Renal pelvis (tissue), 4 donors: Measurements from ENCODE around the gene PRKAG2. TPM values are rescaled to one million over a fixed set of nuclear protein-coding genes. Genes with fewer than 3 reads are reported as not detected.

ENCODE experiments used
- DNase-seq: peaks from one replicate; pipeline ENCODE4 v3.0.0-alpha.2; 2013
- polyA plus RNA-seq, 3 donors: library from polyadenylated mRNA; unstranded; fragments of 120-200 nt; gene quantifications; one replicate each; pipeline ENCODE4 v1.2.1, GENCODE V29; 2013; ENCODE audit not compliant: insufficient read length in 3 of 3

Gene PRKAG2
- polyA plus RNA-seq, 3 donors, result 26.3 to 40.0 (median 39.7) TPM

GRCh38 chr7:151774951-151775350, 102.0 kb downstream of the PRKAG2 start:
- DNase-seq, result no peak

- no peak for DNase-seq
These were observed 103.1 kb downstream of the PRKAG2 start for GRCh38 chr7:151773797-151774196.

GRCh38 chr7:151770232-151770631, 106.7 kb downstream of the PRKAG2 start:
- DNase-seq, result no peak

GRCh38 chr7:151769188-151769821, 107.6 kb downstream of the PRKAG2 start:
- DNase-seq, result no peak

GRCh38 chr7:151768805-151769187, 108.1 kb downstream of the PRKAG2 start:
- no peak for DNase-seq

- no peak for DNase-seq
These were observed 109.4 kb downstream of the PRKAG2 start for GRCh38 chr7:151767557-151767956.

- no peak for DNase-seq
These were observed 112.6 kb downstream of the PRKAG2 start for GRCh38 chr7:151764056-151764920.

- DNase-seq, result no peak
These were observed 113.4 kb downstream of the PRKAG2 start for GRCh38 chr7:151763420-151763984.

GRCh38 chr7:151762583-151763245, 114.2 kb downstream of the PRKAG2 start:
- DNase-seq, result no peak

GRCh38 chr7:151761957-151762356, 115.0 kb downstream of the PRKAG2 start:
- DNase-seq, result no peak

- DNase-seq, result no peak
These were observed 115.7 kb downstream of the PRKAG2 start for GRCh38 chr7:151761231-151761630.

- peak; percentile 69 for DNase-seq
These were observed 117.3 kb downstream of the PRKAG2 start for GRCh38 chr7:151759591-151760042.

GRCh38 chr7:151758622-151759540, 118.0 kb downstream of the PRKAG2 start:
- no peak for DNase-seq

GRCh38 chr7:151757274-151757673, 119.6 kb downstream of the PRKAG2 start:
- DNase-seq, result no peak

- DNase-seq, result no peak
These were observed 120.0 kb downstream of the PRKAG2 start for GRCh38 chr7:151756866-151757265.

- no peak for DNase-seq
These were observed 120.7 kb downstream of the PRKAG2 start for GRCh38 chr7:151756076-151756731.

- no peak for DNase-seq
These were observed 121.6 kb downstream of the PRKAG2 start for GRCh38 chr7:151755131-151755801.

GRCh38 chr7:151754688-151755130, 122.2 kb downstream of the PRKAG2 start:
- DNase-seq, result no peak

GRCh38 chr7:151754142-151754590, 122.7 kb downstream of the PRKAG2 start:
- DNase-seq, result peak; percentile 78
